Measurements from ENCODE around the gene RAB6B. TPM values are rescaled to one million over a fixed set of nuclear protein-coding genes. Genes with fewer than 3 reads are reported as not detected.

Gene RAB6B
- total and polyA plus RNA-seq, 2 experiments from 2014 or later, result 1.2 to 3.9 TPM

DNA sequence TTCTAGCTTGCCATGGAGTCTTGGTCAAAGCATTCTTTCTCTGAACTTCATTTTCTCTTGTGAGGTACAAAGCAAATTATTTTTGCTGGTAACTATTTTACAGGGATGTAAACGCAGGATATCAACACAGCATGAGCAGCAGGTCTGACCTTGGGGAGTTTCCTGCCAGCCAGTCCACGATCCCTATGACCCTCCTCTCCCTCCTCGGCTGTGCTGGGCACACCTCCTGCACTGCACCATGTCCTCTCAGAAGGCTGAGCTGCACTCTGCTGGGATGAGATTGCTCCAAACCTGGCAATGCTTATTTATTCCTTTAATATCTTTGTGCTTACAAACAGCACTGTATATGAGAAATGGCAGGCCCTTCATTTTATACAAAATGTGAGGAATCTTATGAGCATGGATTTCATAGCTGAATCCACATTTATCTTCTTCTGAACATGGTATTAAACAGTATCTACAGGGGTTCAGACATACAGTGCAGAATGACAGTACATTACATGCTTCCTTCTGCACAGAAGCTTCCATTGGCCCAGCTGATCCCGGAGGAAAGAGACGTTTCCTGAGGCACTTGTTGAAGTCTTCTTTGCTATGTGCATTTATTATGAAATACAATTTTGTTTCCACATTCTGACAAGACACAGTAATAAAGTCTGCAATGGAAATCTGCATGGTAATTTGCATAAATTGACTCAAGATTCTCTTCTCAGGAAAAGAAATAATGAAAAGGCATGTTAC lies 41.2 kb downstream of the RAB6B start:
- Histone ChIP-seq H3K4me1 (ENCODE audit: insufficient read depth) (peaks cover 10% of the 10 kb centered on the region; the same call in 1 of the 2 replicates), H3K27me3 (ENCODE audit: insufficient read depth) (no peaks in the 10 kb centered on the region), H4K20me1 (replicated peaks; ENCODE audit: insufficient read depth) (no peaks in the 10 kb centered on the region), H2AFZ (no peak overlapping the region), H3K36me3 (ENCODE audit: insufficient read depth) (no peaks in the 10 kb centered on the region), H3F3A (replicated peaks; ENCODE audit: low read depth) (no peaks in the 10 kb centered on the region), H3K27ac (ENCODE audit: low read depth) (no peak overlapping the region), H3K9me2 (ENCODE audit: insufficient read depth) (no peaks in the 10 kb centered on the region), H3K79me2 (replicated peaks; ENCODE audit: insufficient read depth) (no peaks in the 10 kb centered on the region), H3K4me3 (no peak overlapping the region), H3K4me2 (no peak overlapping the region; the same call in 1 of the 2 replicates)
- ATAC-seq (no peak; the same call in 2 of the 3 replicates), DNase-seq (ENCODE audit: low spot score) (no peak)
- H3K36me3 Mint-ChIP-seq (ENCODE audit: low read depth), result no peaks in the 10 kb centered on the region
- TF ChIP-seq ZNF331 (CRISPR knock-in tag; IDR thresholded peaks at IDR 0.05; ENCODE audit: low read depth) (no peak), POLR2AphosphoS5 (IDR thresholded peaks at IDR 0.05; ENCODE audit: low read depth) (no peak), JUNB (IDR thresholded peaks at IDR 0.05; ENCODE audit: unreplicated experiment) (no peak), EZH2 (IDR thresholded peaks at IDR 0.05; ENCODE audit: low read depth, unreplicated experiment) (no peak), STAT1 (IDR thresholded peaks at IDR 0.05; ENCODE audit: unreplicated experiment) (no peak), CREB1 (CRISPR knock-in tag; IDR thresholded peaks at IDR 0.05; ENCODE audit: low read depth) (no peak), NANOG (IDR thresholded peaks at IDR 0.05; ENCODE audit: borderline replicate concordance) (no peak), EZH2phosphoT487 (IDR thresholded peaks at IDR 0.05; ENCODE audit: unreplicated experiment) (no peak), ZNF114 (CRISPR knock-in tag; IDR thresholded peaks at IDR 0.05) (no peak)
- TF ChIP-seq, protein P1, sequence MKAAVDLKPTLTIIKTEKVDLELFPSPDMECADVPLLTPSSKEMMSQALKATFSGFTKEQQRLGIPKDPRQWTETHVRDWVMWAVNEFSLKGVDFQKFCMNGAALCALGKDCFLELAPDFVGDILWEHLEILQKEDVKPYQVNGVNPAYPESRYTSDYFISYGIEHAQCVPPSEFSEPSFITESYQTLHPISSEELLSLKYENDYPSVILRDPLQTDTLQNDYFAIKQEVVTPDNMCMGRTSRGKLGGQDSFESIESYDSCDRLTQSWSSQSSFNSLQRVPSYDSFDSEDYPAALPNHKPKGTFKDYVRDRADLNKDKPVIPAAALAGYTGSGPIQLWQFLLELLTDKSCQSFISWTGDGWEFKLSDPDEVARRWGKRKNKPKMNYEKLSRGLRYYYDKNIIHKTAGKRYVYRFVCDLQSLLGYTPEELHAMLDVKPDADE (IDR thresholded peaks at IDR 0.05), result no peak
- TF ChIP-seq, protein P2, sequence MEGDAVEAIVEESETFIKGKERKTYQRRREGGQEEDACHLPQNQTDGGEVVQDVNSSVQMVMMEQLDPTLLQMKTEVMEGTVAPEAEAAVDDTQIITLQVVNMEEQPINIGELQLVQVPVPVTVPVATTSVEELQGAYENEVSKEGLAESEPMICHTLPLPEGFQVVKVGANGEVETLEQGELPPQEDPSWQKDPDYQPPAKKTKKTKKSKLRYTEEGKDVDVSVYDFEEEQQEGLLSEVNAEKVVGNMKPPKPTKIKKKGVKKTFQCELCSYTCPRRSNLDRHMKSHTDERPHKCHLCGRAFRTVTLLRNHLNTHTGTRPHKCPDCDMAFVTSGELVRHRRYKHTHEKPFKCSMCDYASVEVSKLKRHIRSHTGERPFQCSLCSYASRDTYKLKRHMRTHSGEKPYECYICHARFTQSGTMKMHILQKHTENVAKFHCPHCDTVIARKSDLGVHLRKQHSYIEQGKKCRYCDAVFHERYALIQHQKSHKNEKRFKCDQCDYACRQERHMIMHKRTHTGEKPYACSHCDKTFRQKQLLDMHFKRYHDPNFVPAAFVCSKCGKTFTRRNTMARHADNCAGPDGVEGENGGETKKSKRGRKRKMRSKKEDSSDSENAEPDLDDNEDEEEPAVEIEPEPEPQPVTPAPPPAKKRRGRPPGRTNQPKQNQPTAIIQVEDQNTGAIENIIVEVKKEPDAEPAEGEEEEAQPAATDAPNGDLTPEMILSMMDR (conservative IDR thresholded peaks at IDR 0.05; ENCODE audit: low read depth in 2 of 2), result no peak
- TF ChIP-seq, protein P3, sequence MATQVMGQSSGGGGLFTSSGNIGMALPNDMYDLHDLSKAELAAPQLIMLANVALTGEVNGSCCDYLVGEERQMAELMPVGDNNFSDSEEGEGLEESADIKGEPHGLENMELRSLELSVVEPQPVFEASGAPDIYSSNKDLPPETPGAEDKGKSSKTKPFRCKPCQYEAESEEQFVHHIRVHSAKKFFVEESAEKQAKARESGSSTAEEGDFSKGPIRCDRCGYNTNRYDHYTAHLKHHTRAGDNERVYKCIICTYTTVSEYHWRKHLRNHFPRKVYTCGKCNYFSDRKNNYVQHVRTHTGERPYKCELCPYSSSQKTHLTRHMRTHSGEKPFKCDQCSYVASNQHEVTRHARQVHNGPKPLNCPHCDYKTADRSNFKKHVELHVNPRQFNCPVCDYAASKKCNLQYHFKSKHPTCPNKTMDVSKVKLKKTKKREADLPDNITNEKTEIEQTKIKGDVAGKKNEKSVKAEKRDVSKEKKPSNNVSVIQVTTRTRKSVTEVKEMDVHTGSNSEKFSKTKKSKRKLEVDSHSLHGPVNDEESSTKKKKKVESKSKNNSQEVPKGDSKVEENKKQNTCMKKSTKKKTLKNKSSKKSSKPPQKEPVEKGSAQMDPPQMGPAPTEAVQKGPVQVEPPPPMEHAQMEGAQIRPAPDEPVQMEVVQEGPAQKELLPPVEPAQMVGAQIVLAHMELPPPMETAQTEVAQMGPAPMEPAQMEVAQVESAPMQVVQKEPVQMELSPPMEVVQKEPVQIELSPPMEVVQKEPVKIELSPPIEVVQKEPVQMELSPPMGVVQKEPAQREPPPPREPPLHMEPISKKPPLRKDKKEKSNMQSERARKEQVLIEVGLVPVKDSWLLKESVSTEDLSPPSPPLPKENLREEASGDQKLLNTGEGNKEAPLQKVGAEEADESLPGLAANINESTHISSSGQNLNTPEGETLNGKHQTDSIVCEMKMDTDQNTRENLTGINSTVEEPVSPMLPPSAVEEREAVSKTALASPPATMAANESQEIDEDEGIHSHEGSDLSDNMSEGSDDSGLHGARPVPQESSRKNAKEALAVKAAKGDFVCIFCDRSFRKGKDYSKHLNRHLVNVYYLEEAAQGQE (IDR thresholded peaks at IDR 0.05; ENCODE audit: unreplicated experiment), result no peak
- no peaks in the 10 kb centered on the region for H3K9me3 Mint-ChIP-seq
- no peak overlapping the region for H3K4me3 Mint-ChIP-seq
- H3K27me3 Mint-ChIP-seq (ENCODE audit: insufficient read depth, low read depth, poor library complexity), result peaks cover 6% of the 10 kb centered on the region
- peaks cover 18% of the 10 kb centered on the region for H3K4me1 Mint-ChIP-seq
- no peak overlapping the region; the same call in 1 of the 2 replicates for H3K27ac Mint-ChIP-seq
